ENCODE results near the gene SALL3. TPM values are rescaled to one million over a fixed set of nuclear protein-coding genes. Genes with fewer than 3 reads are reported as not detected.

SALL3 gene
- total and polyA plus RNA-seq, 8 donors = not detected

DNA sequence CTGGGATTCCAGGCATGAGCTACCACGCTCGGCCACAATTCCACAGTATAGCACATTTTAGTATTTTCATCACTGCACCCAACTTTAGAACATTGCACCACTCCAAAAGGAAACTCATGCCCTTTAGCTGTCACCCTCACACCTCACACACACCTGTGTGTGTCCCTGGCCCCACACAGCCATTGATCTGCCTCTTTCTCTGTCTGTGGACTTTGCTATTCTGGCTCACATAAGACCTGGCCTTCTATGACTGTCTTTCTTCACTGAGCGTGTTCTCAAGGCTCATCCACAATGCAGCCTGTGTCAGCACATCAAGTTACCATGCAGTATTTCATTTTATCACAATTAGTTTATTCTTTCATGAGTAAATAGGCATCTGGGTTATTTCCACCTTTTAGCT, 69.9 kb downstream of the SALL3 start:
- Histone ChIP-seq H3K27me3 (peaks cover 0 to 33% (median 0%) of the 10 kb centered on the region in 3 donors), H3K36me3 (no peaks in the 10 kb centered on the region), H3K4me3 (no peak overlapping the region), H3K27ac (no peak overlapping the region), H3K4me1 (no peaks in the 10 kb centered on the region), H3K9me3 (no peaks in the 10 kb centered on the region)
- DNase-seq = no peak
- 85 to 91% (median 89%) methylated on average over 3 of the region's 3 CpGs for WGBS, 5 donors
- intact Hi-C loops (cut with DNase I; ENCODE audit: low total_unique reads) = no loop called here
- TF ChIP-seq EP300 (IDR thresholded peaks at IDR 0.05) (no peak), POLR2AphosphoS5 (IDR thresholded peaks at IDR 0.05) (no peak), POLR2A (IDR thresholded peaks at IDR 0.05) (no peak)
- TF ChIP-seq, protein P1, sequence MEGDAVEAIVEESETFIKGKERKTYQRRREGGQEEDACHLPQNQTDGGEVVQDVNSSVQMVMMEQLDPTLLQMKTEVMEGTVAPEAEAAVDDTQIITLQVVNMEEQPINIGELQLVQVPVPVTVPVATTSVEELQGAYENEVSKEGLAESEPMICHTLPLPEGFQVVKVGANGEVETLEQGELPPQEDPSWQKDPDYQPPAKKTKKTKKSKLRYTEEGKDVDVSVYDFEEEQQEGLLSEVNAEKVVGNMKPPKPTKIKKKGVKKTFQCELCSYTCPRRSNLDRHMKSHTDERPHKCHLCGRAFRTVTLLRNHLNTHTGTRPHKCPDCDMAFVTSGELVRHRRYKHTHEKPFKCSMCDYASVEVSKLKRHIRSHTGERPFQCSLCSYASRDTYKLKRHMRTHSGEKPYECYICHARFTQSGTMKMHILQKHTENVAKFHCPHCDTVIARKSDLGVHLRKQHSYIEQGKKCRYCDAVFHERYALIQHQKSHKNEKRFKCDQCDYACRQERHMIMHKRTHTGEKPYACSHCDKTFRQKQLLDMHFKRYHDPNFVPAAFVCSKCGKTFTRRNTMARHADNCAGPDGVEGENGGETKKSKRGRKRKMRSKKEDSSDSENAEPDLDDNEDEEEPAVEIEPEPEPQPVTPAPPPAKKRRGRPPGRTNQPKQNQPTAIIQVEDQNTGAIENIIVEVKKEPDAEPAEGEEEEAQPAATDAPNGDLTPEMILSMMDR (IDR thresholded peaks at IDR 0.05) = no peak

Other genes with a start within 250 kb of the SALL3 start
- 100 to 1,000 TPM in 2 of 5 donors, 10 to 100 TPM in 3; 23.3 to 128 (median 76.0) TPM for gene ATP9B, start 89.6 kb downstream of the SALL3 start, total RNA-seq
- 10 to 100 TPM; 10.6 to 21.2 (median 13.4) TPM for gene ATP9B, start 89.6 kb downstream of the SALL3 start, polyA plus RNA-seq